NB4 (cell line): ENCODE results near the gene MBD5.
"Not testable (repeated sequence)": the region's sequence is repeated elsewhere in the genome, so short reads cannot be mapped to it uniquely, and the experiment has no call there.

ENCODE experiments used
- DNase-seq: peaks from one replicate; pipeline ENCODE4 v3.0.0; 2010; ENCODE audit warnings: low read depth
- H3K4me3 ChIP-seq: one replicate; pipeline ENCODE4 v1.5.1; 2011; ENCODE audit warnings: mild to moderate bottlenecking, low read depth, low read length, moderate library complexity
- MYC ChIP-seq: IDR thresholded peaks from 2 replicates; pipeline ENCODE4 v1.6.1; 2011; ENCODE audit warnings: low read depth, low read length
- POLR2A ChIP-seq: IDR thresholded peaks from 2 replicates; pipeline ENCODE4 v1.6.1; 2011; ENCODE audit warnings: mild to moderate bottlenecking; ENCODE audit not compliant: insufficient read length; ENCODE audit errors: extremely low read depth
- TF ChIP-seq, protein P1 (sequence below): IDR thresholded peaks from 2 replicates; pipeline ENCODE4 v1.6.1; 2011; ENCODE audit warnings: low read depth, low read length
- TF ChIP-seq, protein P2 (sequence below): IDR thresholded peaks from one replicate; pipeline ENCODE4 v1.5.1; 2012; ENCODE audit warnings: low read depth, low read length

MBD5 gene

DNA sequence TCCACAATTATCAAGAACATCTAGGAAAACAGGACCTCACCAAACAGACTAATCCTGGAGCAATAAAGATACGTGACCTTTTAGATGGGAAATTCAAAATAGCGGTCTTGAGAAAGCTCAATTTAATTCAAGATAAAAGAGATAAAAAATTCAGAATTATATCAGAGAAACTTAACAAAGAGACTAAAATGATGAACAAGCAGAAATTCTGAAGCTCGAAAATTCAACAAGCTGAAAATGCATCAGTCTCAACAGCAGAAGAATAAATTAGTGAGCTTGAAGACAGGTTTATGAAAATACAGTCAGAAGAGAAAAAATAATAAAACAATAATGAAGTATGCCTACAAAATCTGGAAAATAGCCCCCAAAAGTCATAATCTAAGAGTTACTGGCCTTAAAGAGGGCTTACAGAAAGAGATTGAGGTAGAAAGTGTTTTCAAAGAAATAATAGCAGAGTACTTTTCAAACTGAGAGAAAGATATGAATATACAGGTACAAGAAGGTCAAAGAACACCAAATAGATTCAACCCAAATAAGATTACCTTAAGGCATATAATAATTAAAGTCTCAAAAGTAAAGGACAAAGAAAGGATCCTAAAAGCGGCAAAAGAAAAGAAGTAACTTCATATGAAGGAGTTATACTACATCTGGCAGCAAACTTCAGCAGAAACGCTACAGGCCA is 13.5 kb upstream of the MBD5 start:
- DNase-seq, result no peak
- no peak overlapping the region for H3K4me3 ChIP-seq
- TF ChIP-seq, protein P1, sequence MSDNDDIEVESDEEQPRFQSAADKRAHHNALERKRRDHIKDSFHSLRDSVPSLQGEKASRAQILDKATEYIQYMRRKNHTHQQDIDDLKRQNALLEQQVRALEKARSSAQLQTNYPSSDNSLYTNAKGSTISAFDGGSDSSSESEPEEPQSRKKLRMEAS, result no peak
- TF ChIP-seq, protein P2, sequence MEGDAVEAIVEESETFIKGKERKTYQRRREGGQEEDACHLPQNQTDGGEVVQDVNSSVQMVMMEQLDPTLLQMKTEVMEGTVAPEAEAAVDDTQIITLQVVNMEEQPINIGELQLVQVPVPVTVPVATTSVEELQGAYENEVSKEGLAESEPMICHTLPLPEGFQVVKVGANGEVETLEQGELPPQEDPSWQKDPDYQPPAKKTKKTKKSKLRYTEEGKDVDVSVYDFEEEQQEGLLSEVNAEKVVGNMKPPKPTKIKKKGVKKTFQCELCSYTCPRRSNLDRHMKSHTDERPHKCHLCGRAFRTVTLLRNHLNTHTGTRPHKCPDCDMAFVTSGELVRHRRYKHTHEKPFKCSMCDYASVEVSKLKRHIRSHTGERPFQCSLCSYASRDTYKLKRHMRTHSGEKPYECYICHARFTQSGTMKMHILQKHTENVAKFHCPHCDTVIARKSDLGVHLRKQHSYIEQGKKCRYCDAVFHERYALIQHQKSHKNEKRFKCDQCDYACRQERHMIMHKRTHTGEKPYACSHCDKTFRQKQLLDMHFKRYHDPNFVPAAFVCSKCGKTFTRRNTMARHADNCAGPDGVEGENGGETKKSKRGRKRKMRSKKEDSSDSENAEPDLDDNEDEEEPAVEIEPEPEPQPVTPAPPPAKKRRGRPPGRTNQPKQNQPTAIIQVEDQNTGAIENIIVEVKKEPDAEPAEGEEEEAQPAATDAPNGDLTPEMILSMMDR, result no peak
- TF ChIP-seq POLR2A (no peak), MYC (no peak)

DNA sequence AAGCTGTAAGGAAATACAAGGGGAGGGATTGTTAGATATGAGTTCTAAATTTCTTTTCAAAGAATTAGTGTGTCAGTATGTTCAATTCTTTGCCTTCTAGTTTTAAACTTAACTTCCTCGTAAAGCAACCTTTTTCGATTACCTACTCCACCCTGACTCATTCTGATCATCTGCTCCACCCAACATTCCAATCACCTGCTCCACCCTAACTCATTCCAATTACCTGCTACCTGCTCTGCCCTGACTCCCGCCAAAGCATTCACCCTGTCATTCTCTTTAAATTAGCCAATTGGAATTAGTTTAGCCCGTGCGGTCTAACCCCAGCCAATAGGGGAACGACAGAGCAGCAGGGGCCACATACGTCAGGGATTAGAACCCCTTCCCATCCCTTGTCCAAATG is 12.5 kb upstream of the MBD5 start:
- not testable (repeated sequence) for H3K4me3 ChIP-seq, DNase-seq

DNA sequence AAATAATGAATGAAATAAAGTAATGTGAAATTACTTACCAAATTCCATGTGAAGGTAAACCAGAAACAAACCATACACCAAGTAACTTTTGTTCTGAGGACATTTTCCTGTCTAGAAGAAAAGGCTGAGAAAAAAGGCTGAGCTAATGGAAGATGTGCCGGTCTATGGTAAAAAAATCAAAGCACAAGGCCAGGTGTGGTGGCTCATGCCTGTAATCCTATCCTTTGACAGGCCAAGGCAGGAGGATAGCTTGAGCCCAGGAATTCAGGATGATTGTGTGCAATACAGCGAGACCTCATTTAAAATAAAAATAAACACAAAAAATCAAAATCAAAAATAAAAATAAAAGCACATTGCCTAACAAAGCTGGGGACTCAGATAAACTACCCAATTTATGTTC is 7.0 kb upstream of the MBD5 start:
- no peak overlapping the region for H3K4me3 ChIP-seq
- TF ChIP-seq, protein P1, result no peak
- TF ChIP-seq, protein P2, result no peak
- TF ChIP-seq POLR2A, result no peak
- DNase-seq, result no peak

DNA sequence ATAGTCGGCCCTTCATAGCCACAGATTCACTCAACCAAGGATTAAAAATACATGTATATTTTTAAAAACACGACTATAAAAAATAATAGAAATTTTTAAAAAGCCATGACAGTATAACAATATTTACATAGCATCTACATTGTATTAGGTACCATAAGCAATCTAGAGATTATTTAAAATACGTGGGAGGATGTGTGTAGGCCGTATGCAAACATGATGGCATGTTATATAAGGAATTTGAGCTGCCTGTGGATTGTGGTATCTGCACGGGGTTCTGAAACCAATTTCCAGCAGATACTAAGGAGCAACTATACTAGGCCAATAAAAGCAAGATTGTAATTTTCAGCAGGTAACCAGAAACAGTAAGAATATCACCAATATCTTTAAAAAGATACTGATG is 6.3 kb upstream of the MBD5 start:
- DNase-seq, result no peak
- TF ChIP-seq, protein P1, result no peak
- no peak for TF ChIP-seq MYC
- TF ChIP-seq POLR2A, result no peak
- TF ChIP-seq, protein P2, result no peak
- no peak overlapping the region for H3K4me3 ChIP-seq

DNA sequence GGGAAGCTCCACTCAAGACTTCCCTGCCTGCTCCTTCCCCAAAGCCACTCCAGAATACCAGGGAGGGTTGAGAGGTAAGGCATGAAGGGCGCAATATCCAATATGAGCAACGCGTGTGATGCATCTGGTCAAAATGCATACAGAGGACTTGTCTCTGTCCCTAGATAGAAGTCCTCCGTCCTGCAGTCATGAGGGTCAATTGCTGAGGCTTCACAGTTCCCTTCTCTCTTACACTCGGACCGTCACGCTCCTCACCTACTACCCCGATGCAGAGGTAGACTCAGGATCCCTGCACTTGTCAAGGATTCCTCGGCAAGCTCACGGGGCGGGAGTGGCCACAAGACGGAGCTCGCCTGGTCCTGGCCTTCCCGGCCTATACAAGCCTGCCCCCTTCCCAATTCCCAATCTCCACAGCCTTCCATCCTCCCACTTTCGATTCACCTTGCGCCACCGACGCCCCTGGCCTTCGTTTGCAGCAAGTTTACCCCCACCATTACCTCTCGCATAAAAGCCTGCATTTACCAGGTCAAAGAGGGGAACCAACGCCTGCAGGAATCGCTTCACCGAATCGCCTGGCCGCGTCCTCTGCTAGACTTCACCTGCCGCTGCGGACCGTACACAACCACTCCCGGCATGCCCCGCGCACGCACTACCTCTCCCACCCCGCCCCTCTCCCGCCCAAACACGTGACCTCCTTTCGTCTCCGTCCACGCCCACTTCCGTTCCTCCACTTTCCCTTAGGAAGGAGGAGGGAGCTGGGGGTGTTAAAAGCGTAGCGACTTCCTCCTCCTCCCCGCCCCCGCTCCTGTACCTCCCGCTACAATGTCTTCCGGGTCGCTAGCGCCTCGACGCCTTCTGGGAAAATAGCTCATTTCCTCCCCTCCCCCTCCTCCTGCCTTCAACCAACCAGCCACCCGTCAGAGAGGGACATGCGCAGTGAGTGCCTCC is 506 bp upstream of the MBD5 start, which contains the start of gene ORC4:
Gene ORC4 (minus strand): TSS at position 627 of the 948 bp plus-strand sequence. CDS start 44,779 bp downstream, outside the sequence.
- peak within 1 kb of the TSS; percentile 94 for H3K4me3 ChIP-seq
- TF ChIP-seq, protein P1, result peak; percentile 96
- TF ChIP-seq, protein P2, result peak; percentile 22
- TF ChIP-seq POLR2A (peak; percentile 71), MYC (no peak; the same call in 1 of the 2 replicates)
- peak; percentile 99 for DNase-seq

DNA sequence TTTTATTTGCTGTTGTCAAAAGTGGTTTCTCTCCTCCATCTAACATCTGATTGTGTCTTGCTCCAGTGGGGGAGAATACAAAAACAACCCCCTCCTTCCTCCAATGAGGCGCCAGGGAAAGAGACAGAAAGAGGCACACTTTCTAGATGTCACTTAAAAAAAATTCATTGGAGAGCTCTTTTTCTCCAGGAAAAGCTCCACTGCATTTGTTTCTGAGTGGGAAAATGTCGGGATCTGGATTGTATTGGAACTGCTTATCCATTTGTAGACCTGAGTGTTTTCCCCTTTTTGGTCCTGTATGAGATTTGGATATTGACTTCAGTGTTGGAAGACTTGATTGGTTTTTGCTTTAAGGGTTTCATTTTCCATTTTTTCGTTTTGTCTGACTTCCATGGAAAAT is 995 bp downstream of the MBD5 start:
- DNase-seq, result no peak
- H3K4me3 ChIP-seq, result peak overlapping the region; percentile 81
- TF ChIP-seq POLR2A, result no peak
- TF ChIP-seq, protein P2, result no peak
- TF ChIP-seq, protein P1, result no peak
- no peak for TF ChIP-seq MYC
